GM23338 (cell line): Measurements from ENCODE around the gene SERPING1. TPM values are rescaled to one million over a fixed set of nuclear protein-coding genes. Genes with fewer than 3 reads are reported as not detected.

ENCODE experiments used
- ATAC-seq: fragments of 200-7000 bp; cut with Tn5 transposase; 3 replicates; pipeline ENCODE4 v1.9.1; 2020
- DNase-seq: peaks from one replicate; pipeline ENCODE4 v3.0.0-alpha.2; 2015; ENCODE audit warnings: low spot score
- H2AFZ ChIP-seq: fragments of 200-600 bp; sonication (generic); 2 replicates; pipeline ENCODE4 v1.8.0; 2016; ENCODE audit warnings: antibody characterized with exemption, mild to moderate bottlenecking, moderate library complexity
- H3F3A ChIP-seq: fragments of 200-600 bp; sonication (generic); replicated peaks from 2 replicates; pipeline ENCODE4 v1.8.0; 2017; ENCODE audit warnings: antibody characterized with exemption, mixed run types, low read depth
- H3K27ac ChIP-seq: fragments of 200-600 bp; sonication (generic); 2 replicates; pipeline ENCODE4 v1.6.1; 2016; ENCODE audit warnings: low read depth
- H3K27me3 ChIP-seq: fragments of 200-600 bp; sonication (generic); 2 replicates; pipeline ENCODE4 v1.8.0; 2016; ENCODE audit warnings: mild to moderate bottlenecking, mixed run types, moderate library complexity; ENCODE audit not compliant: insufficient read depth
- H3K36me3 ChIP-seq: fragments of 200-600 bp; sonication (generic); 2 replicates; pipeline ENCODE4 v1.8.0; 2016; ENCODE audit warnings: mild to moderate bottlenecking; ENCODE audit not compliant: insufficient read depth
- H3K4me1 ChIP-seq: fragments of 200-600 bp; sonication (generic); 2 replicates; pipeline ENCODE4 v1.8.0; 2016; ENCODE audit warnings: mild to moderate bottlenecking, moderate library complexity; ENCODE audit not compliant: insufficient read depth
- H3K4me2 ChIP-seq: fragments of 200-600 bp; sonication (generic); 2 replicates; pipeline ENCODE4 v1.7.1; 2017; ENCODE audit warnings: mixed run types
- H3K4me3 ChIP-seq: fragments of 200-600 bp; sonication (generic); 2 replicates; pipeline ENCODE4 v1.6.1; 2016; ENCODE audit warnings: mixed run types
- H3K79me2 ChIP-seq: fragments of 200-600 bp; sonication (generic); replicated peaks from 2 replicates; pipeline ENCODE4 v1.8.0; 2017; ENCODE audit warnings: mild to moderate bottlenecking; ENCODE audit not compliant: insufficient read depth
- H3K9me2 ChIP-seq: fragments of 200-600 bp; sonication (generic); 2 replicates; pipeline ENCODE4 v1.8.0; 2017; ENCODE audit not compliant: insufficient read depth
- H4K20me1 ChIP-seq: fragments of 200-600 bp; sonication (generic); replicated peaks from 2 replicates; pipeline ENCODE4 v1.8.0; 2017; ENCODE audit warnings: mild to moderate bottlenecking; ENCODE audit not compliant: insufficient read depth
- H3K27ac Mint-ChIP-seq: 2 replicates; pipeline ENCODE4 v1.8.0; 2020; ENCODE audit warnings: inconsistent platforms, mild to moderate bottlenecking, moderate library complexity, mixed read lengths
- H3K27me3 Mint-ChIP-seq: 3 replicates; pipeline ENCODE4 v1.8.0; 2022; ENCODE audit warnings: low read depth, mild to moderate bottlenecking, moderate library complexity, mixed read lengths, inconsistent platforms; ENCODE audit not compliant: insufficient read depth, poor library complexity
- H3K36me3 Mint-ChIP-seq: 3 replicates; pipeline ENCODE4 v1.8.0; 2021; ENCODE audit warnings: low read depth, mild to moderate bottlenecking, inconsistent platforms, moderate library complexity, mixed read lengths
- H3K4me1 Mint-ChIP-seq: 3 replicates; pipeline ENCODE4 v1.8.0; 2020; ENCODE audit warnings: mild to moderate bottlenecking, inconsistent platforms, mixed read lengths
- H3K4me3 Mint-ChIP-seq: 3 replicates; pipeline ENCODE4 v1.8.0; 2021; ENCODE audit warnings: moderate library complexity, mild to moderate bottlenecking, inconsistent platforms, mixed read lengths
- H3K9me3 Mint-ChIP-seq: 3 replicates; pipeline ENCODE4 v1.8.0; 2020; ENCODE audit warnings: moderate library complexity, mild to moderate bottlenecking, inconsistent platforms, mixed read lengths
- CREB1 ChIP-seq: fragments of 250-450 bp; sonication (Bioruptor Pico); IDR thresholded peaks from 2 replicates; pipeline ENCODE4 v1.5.0; 2020; ENCODE audit warnings: low read depth, mild to moderate bottlenecking, moderate library complexity
- EZH2 ChIP-seq: fragments of 200-600 bp; sonication (generic); IDR thresholded peaks from one replicate; pipeline ENCODE4 v1.8.0; 2017; ENCODE audit warnings: antibody characterized with exemption, mild to moderate bottlenecking, low read depth; ENCODE audit not compliant: unreplicated experiment
- EZH2phosphoT487 ChIP-seq: fragments of 200-600 bp; sonication (generic); IDR thresholded peaks from one replicate; pipeline ENCODE4 v1.8.1; 2018; ENCODE audit warnings: antibody characterized with exemption; ENCODE audit not compliant: unreplicated experiment
- NANOG ChIP-seq: IDR thresholded peaks from 2 replicates; pipeline ENCODE4 v1.6.1; 2016; ENCODE audit warnings: antibody characterized with exemption, borderline replicate concordance
- STAT1 ChIP-seq: IDR thresholded peaks from one replicate; pipeline ENCODE4 v1.6.1; 2016; ENCODE audit warnings: antibody characterized with exemption; ENCODE audit not compliant: unreplicated experiment
- ZNF114 ChIP-seq: fragments of 250-450 bp; sonication (Bioruptor Pico); IDR thresholded peaks from 2 replicates; pipeline ENCODE4 v1.5.0; 2020; ENCODE audit warnings: mild to moderate bottlenecking, moderate library complexity
- ZNF331 ChIP-seq: fragments of 250-450 bp; sonication (Bioruptor Pico); IDR thresholded peaks from 2 replicates; pipeline ENCODE4 v1.5.0; 2020; ENCODE audit warnings: low read depth, mild to moderate bottlenecking, moderate library complexity
- polyA plus RNA-seq: library from polyadenylated mRNA; unstranded; fragments of >200 nt; fragmentation: Nextera tagmentation; extraction: Ambion mirVana; gene quantifications from 2 replicates; pipeline ENCODE4 v1.2.1, GENCODE V29; 2016
- total RNA-seq: library from RNA; depleted of rRNA; stranded (reverse); fragments of >200 nt; shearing (Covaris generic); gene quantifications from 2 replicates; pipeline ENCODE4 v1.2.3, GENCODE V29; 2014
- TF ChIP-seq, protein P1 (sequence below), 2 experiments: fragments of 200-600 bp in 1 of 2; sonication (generic) in 1 of 2; conservative IDR thresholded peaks; 2 replicates each; pipeline versions ENCODE4 v1.5.1 to v1.6.1; 2016 to 2017; ENCODE audit warnings: antibody characterized with exemption in 2 of 2, low read depth in 2 of 2, mild to moderate bottlenecking in 2 of 2, moderate library complexity in 1 of 2
- TF ChIP-seq, protein P2 (sequence below): IDR thresholded peaks from 2 replicates; pipeline ENCODE4 v1.6.1; 2016; ENCODE audit warnings: antibody characterized with exemption
- TF ChIP-seq, protein P3 (sequence below): fragments of 250-450 bp; sonication (Bioruptor Pico); IDR thresholded peaks from 2 replicates; pipeline ENCODE4 v1.5.0; 2020; ENCODE audit warnings: mild to moderate bottlenecking, moderate library complexity
- TF ChIP-seq, protein P4 (sequence below): IDR thresholded peaks from one replicate; pipeline ENCODE4 v1.6.1; 2018; ENCODE audit warnings: antibody characterized with exemption; ENCODE audit not compliant: unreplicated experiment

SERPING1 gene
- total and polyA plus RNA-seq, 2 experiments from 2014 or later: 42.3 to 54.7 TPM

DNA sequence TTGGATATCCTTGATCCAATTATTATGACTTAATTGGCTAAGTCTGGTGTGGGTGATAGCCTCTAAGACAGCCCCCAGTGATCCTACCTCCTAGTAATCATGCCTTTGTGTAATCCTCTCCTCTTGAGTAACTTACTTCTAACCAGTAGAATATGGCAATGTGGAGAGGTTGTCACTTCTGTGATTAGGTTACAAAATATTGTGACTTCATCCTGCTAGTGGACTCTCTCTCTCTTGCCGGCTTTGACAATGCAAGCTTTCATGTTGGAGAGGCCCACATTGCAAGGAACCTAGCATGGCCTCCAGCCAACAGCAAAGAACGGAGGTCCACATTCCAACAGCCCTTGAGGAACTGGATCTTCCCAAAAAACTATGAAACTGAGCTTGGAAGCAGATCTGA, 32.7 kb downstream of the SERPING1 start:
- peaks cover 3% of the 10 kb centered on the region for H3K4me1 Mint-ChIP-seq
- H3K27me3 ChIP-seq: no peaks in the 10 kb centered on the region
- no peaks in the 10 kb centered on the region for H3K36me3 ChIP-seq
- H3K4me3 Mint-ChIP-seq: no peak overlapping the region
- H3K4me3 ChIP-seq: no peak overlapping the region
- H3K27ac Mint-ChIP-seq: no peak overlapping the region
- TF ChIP-seq, protein P1, sequence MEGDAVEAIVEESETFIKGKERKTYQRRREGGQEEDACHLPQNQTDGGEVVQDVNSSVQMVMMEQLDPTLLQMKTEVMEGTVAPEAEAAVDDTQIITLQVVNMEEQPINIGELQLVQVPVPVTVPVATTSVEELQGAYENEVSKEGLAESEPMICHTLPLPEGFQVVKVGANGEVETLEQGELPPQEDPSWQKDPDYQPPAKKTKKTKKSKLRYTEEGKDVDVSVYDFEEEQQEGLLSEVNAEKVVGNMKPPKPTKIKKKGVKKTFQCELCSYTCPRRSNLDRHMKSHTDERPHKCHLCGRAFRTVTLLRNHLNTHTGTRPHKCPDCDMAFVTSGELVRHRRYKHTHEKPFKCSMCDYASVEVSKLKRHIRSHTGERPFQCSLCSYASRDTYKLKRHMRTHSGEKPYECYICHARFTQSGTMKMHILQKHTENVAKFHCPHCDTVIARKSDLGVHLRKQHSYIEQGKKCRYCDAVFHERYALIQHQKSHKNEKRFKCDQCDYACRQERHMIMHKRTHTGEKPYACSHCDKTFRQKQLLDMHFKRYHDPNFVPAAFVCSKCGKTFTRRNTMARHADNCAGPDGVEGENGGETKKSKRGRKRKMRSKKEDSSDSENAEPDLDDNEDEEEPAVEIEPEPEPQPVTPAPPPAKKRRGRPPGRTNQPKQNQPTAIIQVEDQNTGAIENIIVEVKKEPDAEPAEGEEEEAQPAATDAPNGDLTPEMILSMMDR (conservative IDR thresholded peaks at IDR 0.05; ENCODE audit: low read depth in 2 of 2): no peak
- TF ChIP-seq, protein P2, sequence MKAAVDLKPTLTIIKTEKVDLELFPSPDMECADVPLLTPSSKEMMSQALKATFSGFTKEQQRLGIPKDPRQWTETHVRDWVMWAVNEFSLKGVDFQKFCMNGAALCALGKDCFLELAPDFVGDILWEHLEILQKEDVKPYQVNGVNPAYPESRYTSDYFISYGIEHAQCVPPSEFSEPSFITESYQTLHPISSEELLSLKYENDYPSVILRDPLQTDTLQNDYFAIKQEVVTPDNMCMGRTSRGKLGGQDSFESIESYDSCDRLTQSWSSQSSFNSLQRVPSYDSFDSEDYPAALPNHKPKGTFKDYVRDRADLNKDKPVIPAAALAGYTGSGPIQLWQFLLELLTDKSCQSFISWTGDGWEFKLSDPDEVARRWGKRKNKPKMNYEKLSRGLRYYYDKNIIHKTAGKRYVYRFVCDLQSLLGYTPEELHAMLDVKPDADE: no peak
- no peak for TF ChIP-seq ZNF114
- no peak for TF ChIP-seq EZH2phosphoT487
- no peak for TF ChIP-seq ZNF331 (CRISPR knock-in tag)
- no peak for TF ChIP-seq EZH2
- TF ChIP-seq, protein P3, sequence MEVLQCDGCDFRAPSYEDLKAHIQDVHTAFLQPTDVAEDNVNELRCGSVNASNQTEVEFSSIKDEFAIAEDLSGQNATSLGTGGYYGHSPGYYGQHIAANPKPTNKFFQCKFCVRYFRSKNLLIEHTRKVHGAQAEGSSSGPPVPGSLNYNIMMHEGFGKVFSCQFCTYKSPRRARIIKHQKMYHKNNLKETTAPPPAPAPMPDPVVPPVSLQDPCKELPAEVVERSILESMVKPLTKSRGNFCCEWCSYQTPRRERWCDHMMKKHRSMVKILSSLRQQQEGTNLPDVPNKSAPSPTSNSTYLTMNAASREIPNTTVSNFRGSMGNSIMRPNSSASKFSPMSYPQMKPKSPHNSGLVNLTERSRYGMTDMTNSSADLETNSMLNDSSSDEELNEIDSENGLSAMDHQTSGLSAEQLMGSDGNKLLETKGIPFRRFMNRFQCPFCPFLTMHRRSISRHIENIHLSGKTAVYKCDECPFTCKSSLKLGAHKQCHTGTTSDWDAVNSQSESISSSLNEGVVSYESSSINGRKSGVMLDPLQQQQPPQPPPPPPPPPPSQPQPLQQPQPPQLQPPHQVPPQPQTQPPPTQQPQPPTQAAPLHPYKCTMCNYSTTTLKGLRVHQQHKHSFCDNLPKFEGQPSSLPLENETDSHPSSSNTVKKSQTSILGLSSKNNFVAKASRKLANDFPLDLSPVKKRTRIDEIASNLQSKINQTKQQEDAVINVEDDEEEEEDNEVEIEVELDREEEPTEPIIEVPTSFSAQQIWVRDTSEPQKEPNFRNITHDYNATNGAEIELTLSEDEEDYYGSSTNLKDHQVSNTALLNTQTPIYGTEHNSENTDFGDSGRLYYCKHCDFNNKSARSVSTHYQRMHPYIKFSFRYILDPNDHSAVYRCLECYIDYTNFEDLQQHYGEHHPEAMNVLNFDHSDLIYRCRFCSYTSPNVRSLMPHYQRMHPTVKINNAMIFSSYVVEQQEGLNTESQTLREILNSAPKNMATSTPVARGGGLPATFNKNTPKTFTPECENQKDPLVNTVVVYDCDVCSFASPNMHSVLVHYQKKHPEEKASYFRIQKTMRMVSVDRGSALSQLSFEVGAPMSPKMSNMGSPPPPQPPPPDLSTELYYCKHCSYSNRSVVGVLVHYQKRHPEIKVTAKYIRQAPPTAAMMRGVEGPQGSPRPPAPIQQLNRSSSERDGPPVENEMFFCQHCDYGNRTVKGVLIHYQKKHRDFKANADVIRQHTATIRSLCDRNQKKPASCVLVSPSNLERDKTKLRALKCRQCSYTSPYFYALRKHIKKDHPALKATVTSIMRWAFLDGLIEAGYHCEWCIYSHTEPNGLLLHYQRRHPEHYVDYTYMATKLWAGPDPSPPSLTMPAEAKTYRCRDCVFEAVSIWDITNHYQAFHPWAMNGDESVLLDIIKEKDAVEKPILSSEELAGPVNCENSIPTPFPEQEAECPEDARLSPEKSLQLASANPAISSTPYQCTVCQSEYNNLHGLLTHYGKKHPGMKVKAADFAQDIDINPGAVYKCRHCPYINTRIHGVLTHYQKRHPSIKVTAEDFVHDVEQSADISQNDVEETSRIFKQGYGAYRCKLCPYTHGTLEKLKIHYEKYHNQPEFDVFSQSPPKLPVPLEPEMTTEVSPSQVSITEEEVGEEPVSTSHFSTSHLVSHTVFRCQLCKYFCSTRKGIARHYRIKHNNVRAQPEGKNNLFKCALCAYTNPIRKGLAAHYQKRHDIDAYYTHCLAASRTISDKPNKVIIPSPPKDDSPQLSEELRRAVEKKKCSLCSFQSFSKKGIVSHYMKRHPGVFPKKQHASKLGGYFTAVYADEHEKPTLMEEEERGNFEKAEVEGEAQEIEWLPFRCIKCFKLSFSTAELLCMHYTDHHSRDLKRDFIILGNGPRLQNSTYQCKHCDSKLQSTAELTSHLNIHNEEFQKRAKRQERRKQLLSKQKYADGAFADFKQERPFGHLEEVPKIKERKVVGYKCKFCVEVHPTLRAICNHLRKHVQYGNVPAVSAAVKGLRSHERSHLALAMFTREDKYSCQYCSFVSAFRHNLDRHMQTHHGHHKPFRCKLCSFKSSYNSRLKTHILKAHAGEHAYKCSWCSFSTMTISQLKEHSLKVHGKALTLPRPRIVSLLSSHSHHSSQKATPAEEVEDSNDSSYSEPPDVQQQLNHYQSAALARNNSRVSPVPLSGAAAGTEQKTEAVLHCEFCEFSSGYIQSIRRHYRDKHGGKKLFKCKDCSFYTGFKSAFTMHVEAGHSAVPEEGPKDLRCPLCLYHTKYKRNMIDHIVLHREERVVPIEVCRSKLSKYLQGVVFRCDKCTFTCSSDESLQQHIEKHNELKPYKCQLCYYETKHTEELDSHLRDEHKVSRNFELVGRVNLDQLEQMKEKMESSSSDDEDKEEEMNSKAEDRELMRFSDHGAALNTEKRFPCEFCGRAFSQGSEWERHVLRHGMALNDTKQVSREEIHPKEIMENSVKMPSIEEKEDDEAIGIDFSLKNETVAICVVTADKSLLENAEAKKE (CRISPR knock-in tag): no peak
- no peak for TF ChIP-seq STAT1
- no peak for TF ChIP-seq NANOG
- TF ChIP-seq, protein P4, sequence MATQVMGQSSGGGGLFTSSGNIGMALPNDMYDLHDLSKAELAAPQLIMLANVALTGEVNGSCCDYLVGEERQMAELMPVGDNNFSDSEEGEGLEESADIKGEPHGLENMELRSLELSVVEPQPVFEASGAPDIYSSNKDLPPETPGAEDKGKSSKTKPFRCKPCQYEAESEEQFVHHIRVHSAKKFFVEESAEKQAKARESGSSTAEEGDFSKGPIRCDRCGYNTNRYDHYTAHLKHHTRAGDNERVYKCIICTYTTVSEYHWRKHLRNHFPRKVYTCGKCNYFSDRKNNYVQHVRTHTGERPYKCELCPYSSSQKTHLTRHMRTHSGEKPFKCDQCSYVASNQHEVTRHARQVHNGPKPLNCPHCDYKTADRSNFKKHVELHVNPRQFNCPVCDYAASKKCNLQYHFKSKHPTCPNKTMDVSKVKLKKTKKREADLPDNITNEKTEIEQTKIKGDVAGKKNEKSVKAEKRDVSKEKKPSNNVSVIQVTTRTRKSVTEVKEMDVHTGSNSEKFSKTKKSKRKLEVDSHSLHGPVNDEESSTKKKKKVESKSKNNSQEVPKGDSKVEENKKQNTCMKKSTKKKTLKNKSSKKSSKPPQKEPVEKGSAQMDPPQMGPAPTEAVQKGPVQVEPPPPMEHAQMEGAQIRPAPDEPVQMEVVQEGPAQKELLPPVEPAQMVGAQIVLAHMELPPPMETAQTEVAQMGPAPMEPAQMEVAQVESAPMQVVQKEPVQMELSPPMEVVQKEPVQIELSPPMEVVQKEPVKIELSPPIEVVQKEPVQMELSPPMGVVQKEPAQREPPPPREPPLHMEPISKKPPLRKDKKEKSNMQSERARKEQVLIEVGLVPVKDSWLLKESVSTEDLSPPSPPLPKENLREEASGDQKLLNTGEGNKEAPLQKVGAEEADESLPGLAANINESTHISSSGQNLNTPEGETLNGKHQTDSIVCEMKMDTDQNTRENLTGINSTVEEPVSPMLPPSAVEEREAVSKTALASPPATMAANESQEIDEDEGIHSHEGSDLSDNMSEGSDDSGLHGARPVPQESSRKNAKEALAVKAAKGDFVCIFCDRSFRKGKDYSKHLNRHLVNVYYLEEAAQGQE: no peak
- TF ChIP-seq CREB1 (CRISPR knock-in tag): no peak
- no peak overlapping the region for H3K4me2 ChIP-seq
- no peaks in the 10 kb centered on the region for H3F3A ChIP-seq
- no peak for ATAC-seq
- H3K27me3 Mint-ChIP-seq: peaks cover 3% of the 10 kb centered on the region
- H3K36me3 Mint-ChIP-seq: no peaks in the 10 kb centered on the region; the same call in 2 of the 3 replicates
- no peak for DNase-seq
- H3K27ac ChIP-seq: no peak overlapping the region
- no peaks in the 10 kb centered on the region for H3K9me3 Mint-ChIP-seq
- H4K20me1 ChIP-seq: no peaks in the 10 kb centered on the region
- H3K79me2 ChIP-seq: no peaks in the 10 kb centered on the region
- no peak overlapping the region for H2AFZ ChIP-seq
- H3K9me2 ChIP-seq: peaks cover 25% of the 10 kb centered on the region
- peaks cover 4% of the 10 kb centered on the region; the same call in 1 of the 2 replicates for H3K4me1 ChIP-seq
